Measurements from ENCODE around the gene LAT.

GRCh38 chr16:28998837-28999236 lies 14.0 kb downstream of the LAT start:
- no peak for TF ChIP-seq CTCF (IDR thresholded peaks at IDR 0.05 in 4 of 5, conservative IDR thresholded peaks at IDR 0.05 in 1 of 5)
- no peak for TF ChIP-seq POLR2A (IDR thresholded peaks at IDR 0.05)

Measured in gastrocnemius medialis (tissue), 4 donors.